K562 (cell line): Measurements from ENCODE around the gene RBM18. TPM values are rescaled to one million over a fixed set of nuclear protein-coding genes. Genes with fewer than 3 reads are reported as not detected.

Experiments used
- BHLHE40 ChIP-seq: IDR thresholded peaks from 2 replicates; pipeline ENCODE4 v1.6.1; 2011; ENCODE audit warnings: low read length, improper control_type of control experiment
- CBFA2T3 ChIP-seq: fragments of 450-650 bp; IDR thresholded peaks from 2 replicates; pipeline ENCODE4 v1.6.1; 2017
- CCNT2 ChIP-seq: IDR thresholded peaks from 2 replicates; pipeline ENCODE4 v1.6.1; 2011; ENCODE audit warnings: borderline replicate concordance, low read depth, mild to moderate bottlenecking, moderate library complexity, mixed read lengths, low read length; ENCODE audit not compliant: insufficient read length; ENCODE audit errors: extremely low read depth
- CHCHD3 ChIP-seq: fragments of 250-450 bp; sonication (Bioruptor Pico); IDR thresholded peaks from 2 replicates; pipeline ENCODE4 v2.1.2; 2022; ENCODE audit warnings: mild to moderate bottlenecking
- CREM ChIP-seq: IDR thresholded peaks from 2 replicates; pipeline ENCODE4 v1.6.1; 2014; ENCODE audit warnings: antibody characterized with exemption, low read depth
- DLX4 ChIP-seq: fragments of 250-450 bp; sonication (Bioruptor Pico); IDR thresholded peaks from 2 replicates; pipeline ENCODE4 v1.6.1; 2021; ENCODE audit warnings: mild to moderate bottlenecking
- ELF1 ChIP-seq: fragments of 200-800 bp; sonication (Bioruptor generic); IDR thresholded peaks from 2 replicates; pipeline ENCODE4 v1.6.1; 2016; ENCODE audit warnings: missing genetic modification characterization, missing compliant biosample characterization
- FOXP4 ChIP-seq: sonication (generic); formaldehyde crosslinking; IDR thresholded peaks from 2 replicates; pipeline ENCODE4 v1.8.0; 2022; ENCODE audit warnings: mild to moderate bottlenecking, missing genetic modification reagents, borderline replicate concordance
- HNRNPK ChIP-seq: fragments of 200-400 bp; formaldehyde crosslinking; IDR thresholded peaks from one replicate; pipeline ENCODE4 v1.6.1; 2018; ENCODE audit warnings: mild to moderate bottlenecking, low read depth, low read length; ENCODE audit not compliant: poor library complexity, severe bottlenecking
- JUN ChIP-seq, 2 experiments: sonication (generic) in 1 of 2; formaldehyde crosslinking in 1 of 2; IDR thresholded peaks; 2 replicates each; pipeline versions ENCODE4 v1.6.1 to v1.8.0; 2012 to 2022; ENCODE audit warnings: borderline replicate concordance in 2 of 2, mild to moderate bottlenecking in 2 of 2, improper control_type of control experiment in 1 of 2, low read depth in 1 of 2, low read length in 1 of 2, missing genetic modification reagents in 1 of 2
- JUNB ChIP-seq: fragments of 450-650 bp; formaldehyde crosslinking; conservative IDR thresholded peaks from 2 replicates; pipeline ENCODE4 v1.4.0; 2020; ENCODE audit warnings: mild to moderate bottlenecking
- KDM4B ChIP-seq, 2 experiments: fragments of 450-650 bp in 1 of 2; sonication (generic) in 1 of 2; IDR thresholded peaks; 2 replicates each; pipeline ENCODE4 v1.6.1; 2016 to 2017; ENCODE audit warnings: borderline replicate concordance in 2 of 2, antibody characterized with exemption in 1 of 2, low read depth in 1 of 2, mild to moderate bottlenecking in 1 of 2
- MTA2 ChIP-seq: fragments of 450-650 bp; IDR thresholded peaks from 2 replicates; pipeline ENCODE4 v1.6.1; 2016; ENCODE audit warnings: low read depth
- NR1H2 ChIP-seq: sonication (generic); formaldehyde crosslinking; IDR thresholded peaks from 2 replicates; pipeline ENCODE4 v1.4.0; 2020; ENCODE audit warnings: mild to moderate bottlenecking, missing genetic modification reagents
- PHB2 ChIP-seq: fragments of 450-650 bp; IDR thresholded peaks from 2 replicates; pipeline ENCODE4 v1.6.1; 2017; ENCODE audit warnings: low read depth
- PHF21A ChIP-seq: fragments of 450-650 bp; IDR thresholded peaks from 2 replicates; pipeline ENCODE4 v1.6.1; 2017; ENCODE audit warnings: low read depth, borderline replicate concordance
- PTTG1 ChIP-seq: fragments of 450-650 bp; IDR thresholded peaks from 2 replicates; pipeline ENCODE4 v1.6.1; 2016; ENCODE audit warnings: low read depth, mild to moderate bottlenecking, missing genetic modification characterization, missing compliant biosample characterization
- SAFB2 ChIP-seq: fragments of 200-400 bp; formaldehyde crosslinking; IDR thresholded peaks from 2 replicates; pipeline ENCODE4 v1.6.1; 2018; ENCODE audit warnings: borderline replicate concordance, low read length, low read depth, moderate library complexity; ENCODE audit not compliant: severe bottlenecking
- SNAPC5 ChIP-seq: fragments of 250-450 bp; sonication (Bioruptor Pico); IDR thresholded peaks from 2 replicates; pipeline ENCODE4 v1.8.0; 2021; ENCODE audit warnings: moderate library complexity, mild to moderate bottlenecking, inconsistent platforms
- ZC3H4 ChIP-seq: sonication (generic); formaldehyde crosslinking; IDR thresholded peaks from 2 replicates; pipeline ENCODE4 v1.9.0; 2021; ENCODE audit warnings: missing genetic modification reagents, borderline replicate concordance
- ZFPM2 ChIP-seq: fragments of 250-450 bp; sonication (Bioruptor Pico); IDR thresholded peaks from 2 replicates; pipeline ENCODE4 v1.5.1; 2022; ENCODE audit warnings: mild to moderate bottlenecking
- ZNF134 ChIP-seq: fragments of 250-450 bp; sonication (Bioruptor Pico); conservative IDR thresholded peaks from 2 replicates; pipeline ENCODE4 v1.4.0; 2020
- ZNF253 ChIP-seq: fragments of 250-450 bp; sonication (Bioruptor Pico); conservative IDR thresholded peaks from 2 replicates; pipeline ENCODE4 v1.6.1; 2021; ENCODE audit warnings: mild to moderate bottlenecking
- ZNF717 ChIP-seq: fragments of 250-450 bp; sonication (Bioruptor Pico); IDR thresholded peaks from 2 replicates; pipeline ENCODE4 v1.5.0; 2021
- ZNF764 ChIP-seq: fragments of 250-450 bp; sonication (Bioruptor Pico); IDR thresholded peaks from 2 replicates; pipeline ENCODE4 v1.4.0; 2020; ENCODE audit warnings: low read depth, mild to moderate bottlenecking, moderate library complexity
- polyA plus RNA-seq, 8 experiments: library from polyadenylated mRNA; depleted of rRNA in 4 of 8; stranded (reverse) in 5 of 8; unstranded in 3 of 8; fragments of >200 nt; fragmentation: Nextera tagmentation in 2 of 8; fragmentation: Illumina TruSeq in 1 of 8; extraction: Ambion mirVana in 2 of 8; extraction: Trizol in 1 of 8; gene quantifications; 2 replicates each; pipeline versions ENCODE4 v1.2.1 to v1.2.3, GENCODE V29; 2011 to 2014; ENCODE audit warnings: inconsistent platforms in 1 of 8, missing spikeins in 1 of 8
- total RNA-seq, 7 experiments: library from RNA; depleted of rRNA in 6 of 7; stranded (reverse); fragments of >200 nt in 6 of 7; fragmentation: Illumina TruSeq in 2 of 7; extraction: Trizol in 2 of 7; gene quantifications; 2 replicates each; pipeline versions ENCODE4 v1.2.1 to v1.2.3, GENCODE V29; 2011 to 2021; ENCODE audit warnings: low replicate concordance in 1 of 7

Gene RBM18
- total and polyA plus RNA-seq, 9 of the 15 experiments (the other 6 are each of a cell fraction or from before 2014, with no cell fraction given) = 7.9 to 86.3 (median 34.0) TPM

DNA sequence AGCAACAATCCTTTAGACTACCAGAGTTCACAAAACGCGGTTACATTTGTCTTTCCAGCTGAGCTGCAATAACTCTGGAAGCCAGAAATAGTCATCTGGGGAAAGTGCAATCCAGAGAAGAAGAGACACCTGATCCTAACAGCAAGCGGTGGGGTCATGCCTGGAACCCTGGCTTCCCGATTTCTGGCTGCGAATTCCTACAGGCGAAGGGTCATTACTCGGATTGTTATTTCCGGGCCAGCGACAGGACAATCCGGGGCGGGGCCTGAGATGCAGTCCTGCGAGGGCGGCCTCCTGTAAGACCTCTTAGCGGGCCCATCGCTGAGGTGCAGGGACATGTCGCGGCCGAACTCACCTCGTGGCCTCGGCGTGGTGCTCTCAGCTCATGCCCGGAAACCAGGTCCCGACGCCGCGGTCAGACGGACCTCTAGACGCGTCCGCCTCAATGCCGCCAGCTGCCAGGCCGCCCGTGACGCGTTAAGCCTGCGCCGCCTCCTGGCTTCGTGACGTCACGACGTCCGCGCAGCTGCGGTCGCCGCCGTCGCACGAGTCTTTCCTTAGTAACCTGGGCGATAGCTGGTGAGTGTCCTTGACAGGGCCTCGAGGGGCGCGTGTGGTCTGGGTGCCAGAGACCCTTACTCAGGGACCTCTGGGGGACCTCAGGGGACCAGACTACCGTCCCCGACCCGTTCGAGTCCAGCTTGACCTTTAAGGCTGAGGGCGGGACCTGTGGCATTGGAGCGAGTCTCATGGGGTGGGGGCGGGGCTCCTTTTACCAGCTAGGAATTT is at the start of gene RBM18, which contains the start of gene MRRF (continued):
- TF ChIP-seq KDM4B (IDR thresholded peaks at IDR 0.05; ENCODE audit: borderline replicate concordance in 2 of 2, low read depth in 1 of 2) = peak in 1 of 2 experiments; percentile 48; a peak in 1 of 4 replicates
- TF ChIP-seq PHB2 = no peak
- TF ChIP-seq HNRNPK = no peak
- TF ChIP-seq CCNT2 = no peak
- TF ChIP-seq ZNF134 = no peak
- TF ChIP-seq ZNF253 (CRISPR knock-in tag) = no peak
- no peak for TF ChIP-seq CBFA2T3
- no peak for TF ChIP-seq ZFPM2 (CRISPR knock-in tag)
- TF ChIP-seq JUNB = no peak
- TF ChIP-seq MTA2 = no peak
- no peak for TF ChIP-seq FOXP4
- no peak for TF ChIP-seq ZC3H4
- TF ChIP-seq PHF21A = no peak
- no peak for TF ChIP-seq SAFB2
- TF ChIP-seq PTTG1 (tag) = no peak
- TF ChIP-seq JUN (IDR thresholded peaks at IDR 0.05; ENCODE audit: borderline replicate concordance, low read depth, low read length) = peak; percentile 67; the same call in 1 of the 2 replicates
- TF ChIP-seq JUN (CRISPR knock-in tag; IDR thresholded peaks at IDR 0.05; ENCODE audit: borderline replicate concordance) = peak; percentile 90
- no peak for TF ChIP-seq SNAPC5 (CRISPR knock-in tag)
- TF ChIP-seq BHLHE40 = peak; percentile 92
- peak; percentile 100 for TF ChIP-seq CREM
- TF ChIP-seq DLX4 (CRISPR knock-in tag) = no peak
- no peak for TF ChIP-seq ZNF764
- TF ChIP-seq ELF1 (tag) = peak; percentile 61
- no peak for TF ChIP-seq CHCHD3 (CRISPR knock-in tag)
- TF ChIP-seq ZNF717 (CRISPR knock-in tag) = no peak
- TF ChIP-seq NR1H2 (CRISPR knock-in tag) = no peak
